Sigmoid colon (tissue), 4 donors: ENCODE results near the gene CHAF1B.

ENCODE experiments used
- EP300 ChIP-seq, 4 donors: sonication (generic); formaldehyde crosslinking; IDR thresholded peaks; one replicate each; pipeline ENCODE4 v1.6.1; 2017; ENCODE audit warnings: antibody characterized with exemption in 4 of 4
- POLR2A ChIP-seq, 2 donors: fragments of 450-650 bp; IDR thresholded peaks; one replicate each; pipeline ENCODE4 v1.6.1; 2016; ENCODE audit warnings: antibody characterized with exemption in 2 of 2, mild to moderate bottlenecking in 2 of 2, moderate library complexity in 2 of 2
- POLR2AphosphoS5 ChIP-seq, 4 donors: sonication (generic); formaldehyde crosslinking; IDR thresholded peaks; one replicate each; pipeline ENCODE4 v1.6.1; 2017; ENCODE audit warnings: antibody characterized with exemption in 4 of 4
- TF ChIP-seq, protein P1 (sequence below), 4 experiments: fragments of 450-650 bp in 3 of 4; fragments of 200-600 bp in 1 of 4; IDR thresholded peaks; one replicate each; pipeline ENCODE4 v1.5.1; 2016 to 2019; ENCODE audit warnings: antibody characterized with exemption in 4 of 4, mild to moderate bottlenecking in 3 of 4, moderate library complexity in 2 of 4

- TF ChIP-seq, protein P1, sequence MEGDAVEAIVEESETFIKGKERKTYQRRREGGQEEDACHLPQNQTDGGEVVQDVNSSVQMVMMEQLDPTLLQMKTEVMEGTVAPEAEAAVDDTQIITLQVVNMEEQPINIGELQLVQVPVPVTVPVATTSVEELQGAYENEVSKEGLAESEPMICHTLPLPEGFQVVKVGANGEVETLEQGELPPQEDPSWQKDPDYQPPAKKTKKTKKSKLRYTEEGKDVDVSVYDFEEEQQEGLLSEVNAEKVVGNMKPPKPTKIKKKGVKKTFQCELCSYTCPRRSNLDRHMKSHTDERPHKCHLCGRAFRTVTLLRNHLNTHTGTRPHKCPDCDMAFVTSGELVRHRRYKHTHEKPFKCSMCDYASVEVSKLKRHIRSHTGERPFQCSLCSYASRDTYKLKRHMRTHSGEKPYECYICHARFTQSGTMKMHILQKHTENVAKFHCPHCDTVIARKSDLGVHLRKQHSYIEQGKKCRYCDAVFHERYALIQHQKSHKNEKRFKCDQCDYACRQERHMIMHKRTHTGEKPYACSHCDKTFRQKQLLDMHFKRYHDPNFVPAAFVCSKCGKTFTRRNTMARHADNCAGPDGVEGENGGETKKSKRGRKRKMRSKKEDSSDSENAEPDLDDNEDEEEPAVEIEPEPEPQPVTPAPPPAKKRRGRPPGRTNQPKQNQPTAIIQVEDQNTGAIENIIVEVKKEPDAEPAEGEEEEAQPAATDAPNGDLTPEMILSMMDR (IDR thresholded peaks at IDR 0.05) = no peak
- TF ChIP-seq EP300 (IDR thresholded peaks at IDR 0.05) (no peak), POLR2A (IDR thresholded peaks at IDR 0.05) (no peak), POLR2AphosphoS5 (IDR thresholded peaks at IDR 0.05) (no peak)
These were observed 3.2 kb upstream of the CHAF1B start for GRCh38 chr21:36381841-36382589.
